LNCaP clone FGC (cell line): ENCODE measurements around the gene MRPL16.

Experiments used
- DNase-seq: peaks from one replicate; pipeline ENCODE4 v3.0.0-alpha.2; 2011; ENCODE audit warnings: low read depth
- H3K4me3 ChIP-seq: 2 replicates; pipeline ENCODE4 v1.5.1; 2011; ENCODE audit warnings: mild to moderate bottlenecking, low read depth, low read length, control low read depth
- CTCF ChIP-seq: IDR thresholded peaks from 2 replicates; pipeline ENCODE4 v1.5.1; 2012; ENCODE audit warnings: mild to moderate bottlenecking; ENCODE audit not compliant: control insufficient read depth, insufficient read depth; ENCODE audit errors: extremely low read depth

The MRPL16 gene

GRCh38 chr11:59783632-59784090 lies 26.9 kb downstream of the MRPL16 start:
- no peak for DNase-seq
- no peak for TF ChIP-seq CTCF
- no peak overlapping the region for H3K4me3 ChIP-seq

GRCh38 chr11:59782080-59782479 lies 28.5 kb downstream of the MRPL16 start:
- H3K4me3 ChIP-seq: no peak overlapping the region
- no peak for TF ChIP-seq CTCF
- DNase-seq: no peak

- no peak for TF ChIP-seq CTCF
These were observed 31.1 kb downstream of the MRPL16 start for GRCh38 chr11:59779487-59779886.

DNA sequence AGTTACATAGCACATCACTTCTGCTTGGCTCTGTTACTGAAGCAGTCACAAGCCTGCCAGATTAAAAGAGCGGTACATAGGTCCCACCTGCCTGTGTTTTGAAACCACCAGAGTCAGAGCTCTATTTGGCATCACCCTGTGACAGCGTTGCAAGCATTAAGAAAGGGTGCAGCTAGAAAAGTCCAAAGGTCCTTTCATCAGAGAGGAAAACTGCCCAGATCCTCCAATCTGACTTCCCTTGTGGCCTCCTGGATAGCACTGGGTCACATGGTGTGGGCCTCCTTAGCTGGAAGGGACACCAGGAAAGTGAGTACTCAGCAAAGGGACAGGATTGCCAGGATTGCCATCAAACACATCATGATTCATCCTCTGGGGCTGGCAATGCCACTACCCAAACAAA lies 32.5 kb downstream of the MRPL16 start:
- no peak for TF ChIP-seq CTCF
- no peak for DNase-seq
- no peak overlapping the region for H3K4me3 ChIP-seq

More at GRCh38 chr11:59779487-59779886, 31.1 kb downstream of the MRPL16 start:
- no peak overlapping the region for H3K4me3 ChIP-seq
- no peak for DNase-seq

DNA sequence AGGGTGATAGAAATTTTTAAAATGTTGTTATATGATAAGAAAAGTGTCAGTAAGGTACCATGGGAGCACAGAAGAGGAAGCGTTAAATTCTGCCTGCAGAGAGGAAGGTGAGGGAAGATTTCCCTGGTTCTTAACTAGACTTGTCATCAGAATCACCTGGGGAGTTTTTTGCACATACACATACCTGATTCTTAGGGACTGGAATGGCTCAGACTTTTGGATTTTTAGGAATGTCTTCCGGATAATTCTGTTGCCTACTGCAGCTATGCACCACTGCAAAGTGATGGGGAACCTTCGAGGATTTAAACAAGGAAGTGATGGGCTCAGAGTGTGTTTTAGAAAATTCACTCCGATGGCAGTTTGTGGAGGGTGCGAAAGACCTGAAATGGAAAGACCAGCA lies 33.5 kb downstream of the MRPL16 start:
- no peak for TF ChIP-seq CTCF
- no peak overlapping the region for H3K4me3 ChIP-seq
- no peak for DNase-seq

DNA sequence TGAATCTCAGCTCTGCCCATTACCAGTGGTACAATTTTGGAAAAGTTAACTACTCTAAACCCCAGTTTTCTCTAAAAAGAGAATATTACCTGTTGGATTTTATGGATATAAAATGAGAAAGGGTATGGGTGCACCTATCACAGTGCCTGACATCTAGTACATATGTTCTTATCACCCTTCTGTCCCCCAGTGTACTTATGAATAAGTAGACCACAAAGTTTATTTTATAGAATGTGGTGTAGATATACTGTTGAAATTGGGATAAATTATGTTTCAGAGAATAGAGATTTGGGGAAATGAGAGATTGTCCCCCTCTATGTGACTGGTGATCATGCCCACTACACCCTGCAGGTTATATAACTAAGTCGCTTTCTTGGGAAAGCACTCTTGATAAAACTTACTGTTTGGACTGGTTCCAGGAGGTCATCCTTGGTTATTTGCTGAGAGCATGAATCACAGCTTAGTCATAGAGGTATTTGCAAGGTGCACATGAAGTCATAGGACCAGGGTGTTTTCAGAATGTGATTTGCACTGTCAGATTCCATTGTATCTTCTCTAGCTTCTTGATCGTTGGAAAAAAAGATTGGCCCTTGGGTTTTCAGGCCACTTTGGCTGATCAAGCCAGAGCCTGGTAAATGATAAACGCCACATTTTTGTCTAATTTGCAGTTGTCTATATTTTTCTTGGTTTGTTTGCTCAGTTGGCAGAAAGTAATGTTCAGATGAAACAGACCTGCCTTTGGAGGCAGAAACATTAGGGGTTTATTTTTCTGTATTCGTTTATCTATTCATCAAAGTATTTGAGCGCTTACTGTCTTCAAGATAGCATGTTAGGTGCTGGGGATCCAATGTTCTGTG lies 34.1 kb downstream of the MRPL16 start:
- no peak for TF ChIP-seq CTCF
- peak; percentile 96 for DNase-seq
- H3K4me3 ChIP-seq: no peak overlapping the region

GRCh38 chr11:59773083-59773440 lies 37.5 kb downstream of the MRPL16 start:
- no peak for TF ChIP-seq CTCF
- DNase-seq: no peak
- no peak overlapping the region for H3K4me3 ChIP-seq
